NCI-H1105 treated with DMSO at 0.1 percent for 48 hours (cell line): Measurements from ENCODE around the gene TRPV5.
"Not testable (repeated sequence)": the region's sequence is repeated elsewhere in the genome, so short reads cannot be mapped to it uniquely, and the experiment has no call there.

Experiments
- DNase-seq: peaks from one replicate; lab custom pipeline; 2025; lab: John Stamatoyannopoulos, UW

The TRPV5 gene

DNA sequence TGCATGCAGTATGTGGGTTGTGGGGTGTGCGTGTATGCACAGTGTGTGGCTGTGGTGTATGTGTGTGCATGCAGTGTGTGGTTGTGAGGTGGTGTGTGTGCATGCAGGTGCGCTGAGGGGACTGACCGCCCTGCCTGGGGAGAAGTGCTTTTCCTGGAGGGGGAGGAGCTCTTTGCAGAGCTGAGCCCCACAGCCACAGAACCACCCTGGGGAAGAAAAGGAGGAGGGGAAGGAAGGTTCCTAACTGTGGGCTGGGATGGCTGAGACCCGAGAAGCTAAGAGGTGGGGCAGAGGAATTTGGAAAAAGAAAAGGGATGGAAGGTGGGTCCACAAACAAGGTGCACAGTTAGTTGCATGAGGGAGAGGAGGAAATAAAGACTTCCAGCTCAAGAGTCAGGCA is at the start of gene TRPV5:
Gene TRPV5, minus strand, starts transcription at position 123 of the 400 bp plus-strand sequence. CDS start 287 bp downstream, outside the sequence.
- DNase-seq, result no peak

DNA sequence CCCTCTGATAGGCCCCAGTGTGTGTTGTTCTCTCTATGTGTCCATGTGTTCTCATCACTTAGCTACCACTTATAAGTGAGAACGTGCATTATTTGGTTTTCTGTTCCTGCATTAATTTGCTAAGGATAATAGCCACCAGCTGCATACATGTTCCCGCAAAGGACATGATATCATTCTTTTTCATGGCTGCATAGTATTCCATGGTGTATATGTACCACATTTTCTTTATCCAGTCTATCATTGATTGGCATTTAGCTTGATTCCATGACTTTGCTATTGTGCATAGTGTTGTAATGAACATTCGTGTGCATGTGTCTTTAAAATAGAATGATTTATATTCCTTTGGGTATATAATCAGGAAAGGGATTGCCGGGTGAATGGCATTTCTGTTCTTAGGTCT is 44.9 kb upstream of the TRPV5 start:
- DNase-seq, result not testable (repeated sequence)

DNA sequence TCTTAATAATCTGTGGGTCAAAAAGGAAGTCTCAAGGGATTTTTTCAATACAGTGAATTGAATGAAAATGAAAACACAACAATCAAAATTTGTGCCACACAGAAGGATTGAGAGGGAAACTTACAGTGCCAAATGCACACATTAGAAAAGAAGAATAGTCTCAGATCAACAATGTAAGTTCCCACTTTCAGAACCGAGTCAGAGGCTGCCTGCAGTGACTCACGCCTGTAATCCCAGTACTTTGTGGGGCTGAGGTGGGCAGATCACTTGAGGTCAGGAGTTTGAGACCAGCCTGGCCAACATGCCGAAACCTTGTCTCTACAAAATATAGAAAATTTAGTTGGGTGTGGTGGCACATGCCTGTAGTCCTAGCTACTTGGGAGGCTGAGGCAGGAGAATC is 41.1 kb upstream of the TRPV5 start:
- no peak for DNase-seq

- DNase-seq, result no peak
These were observed 35.6 kb upstream of the TRPV5 start for GRCh38 chr7:142969183-142969582.

GRCh38 chr7:142968229-142968628 is 34.7 kb upstream of the TRPV5 start:
- no peak for DNase-seq

- DNase-seq, result no peak
These were observed 31.1 kb upstream of the TRPV5 start for GRCh38 chr7:142964502-142965246.

- no peak for DNase-seq
These were observed 30.4 kb upstream of the TRPV5 start for GRCh38 chr7:142963993-142964392.

DNA sequence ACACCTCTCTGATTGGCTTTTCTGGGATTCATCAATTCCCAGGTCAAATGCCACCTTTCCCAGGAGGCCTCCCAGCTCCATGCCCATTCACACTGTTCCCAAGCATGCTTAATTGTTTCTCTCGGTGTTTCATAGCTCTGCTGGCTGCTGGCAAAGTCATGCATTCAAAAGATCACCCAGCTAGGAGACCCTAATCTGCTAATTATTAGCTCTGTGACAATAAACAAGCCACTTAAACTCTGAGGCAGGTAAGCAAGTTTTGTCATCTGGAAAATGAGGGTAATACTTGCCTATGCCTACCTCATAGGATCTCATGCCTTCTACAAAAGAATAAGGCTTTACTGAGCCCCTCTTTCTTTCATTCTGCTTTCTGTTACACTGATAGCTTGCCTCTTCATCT is 29.4 kb upstream of the TRPV5 start:
- peak; percentile 22 for DNase-seq

DNA sequence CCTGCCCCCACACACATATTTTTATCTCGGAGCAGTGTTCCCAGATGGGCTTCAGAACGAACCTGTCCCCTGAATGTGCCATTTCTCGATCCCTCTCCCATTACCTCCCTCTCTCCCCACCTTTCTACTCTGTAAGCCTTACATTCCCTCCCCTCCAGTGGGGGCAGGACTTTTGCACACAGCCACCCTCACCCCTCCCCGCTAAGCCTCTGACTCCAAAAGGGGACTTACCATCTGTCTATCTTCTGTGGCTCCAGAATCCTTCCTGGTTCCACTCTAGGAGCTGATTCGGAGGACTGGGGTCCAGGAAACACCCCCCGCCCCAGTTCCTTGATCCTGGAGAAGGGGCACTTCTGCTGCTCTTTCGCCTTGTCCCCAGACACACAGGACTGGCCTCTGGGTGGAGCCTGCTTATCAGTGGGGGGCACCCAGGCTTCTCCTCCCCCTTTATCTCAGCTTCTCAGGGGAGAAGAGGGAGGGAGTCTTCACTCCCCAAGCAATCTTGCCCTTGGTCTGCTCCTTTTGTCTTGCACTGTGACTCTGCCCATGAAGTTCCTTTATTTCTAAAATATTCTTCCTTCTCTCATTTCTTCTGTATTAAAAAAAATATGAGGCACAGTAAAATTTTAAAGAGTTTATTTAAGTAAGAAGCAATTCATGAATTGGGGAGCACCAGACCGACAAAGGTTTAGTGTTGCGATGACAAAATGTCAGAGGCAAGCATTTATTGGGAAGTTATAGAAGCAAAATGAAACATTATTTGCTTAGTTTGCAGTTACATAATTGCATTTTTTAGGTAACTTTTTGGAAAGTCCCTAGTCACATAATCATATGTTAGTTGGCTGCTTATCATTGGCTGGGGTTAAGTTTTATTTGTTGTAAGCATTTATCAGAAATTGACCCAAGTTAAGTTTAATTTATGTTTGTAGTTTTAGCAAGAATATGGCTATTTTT is 28.7 kb upstream of the TRPV5 start, which contains the start of gene KEL:
Gene KEL, minus strand, starts transcription at position 391 of the 954 bp plus-strand sequence. Its CDS starts 157 bp downstream, at position 234.
- DNase-seq, result no peak

DNA sequence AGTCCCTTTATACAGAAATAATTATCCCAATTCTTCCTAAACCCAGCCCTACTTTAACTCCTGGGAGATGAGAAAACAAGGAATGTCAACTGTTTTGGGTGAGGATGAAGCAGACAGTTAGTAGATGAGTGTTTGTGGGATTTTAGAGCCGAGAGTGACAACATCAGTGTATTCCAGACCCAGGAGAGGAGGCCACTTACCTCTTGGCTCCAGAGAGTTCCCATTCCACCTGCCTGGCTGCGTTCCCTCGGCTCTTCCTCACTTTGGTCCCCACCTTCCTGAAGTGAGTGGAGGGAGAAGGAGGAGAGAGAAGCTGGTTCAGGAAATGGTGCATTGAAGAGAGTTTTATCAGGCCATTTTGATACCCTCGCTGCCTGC is 28.0 kb upstream of the TRPV5 start:
- no peak for DNase-seq

DNA sequence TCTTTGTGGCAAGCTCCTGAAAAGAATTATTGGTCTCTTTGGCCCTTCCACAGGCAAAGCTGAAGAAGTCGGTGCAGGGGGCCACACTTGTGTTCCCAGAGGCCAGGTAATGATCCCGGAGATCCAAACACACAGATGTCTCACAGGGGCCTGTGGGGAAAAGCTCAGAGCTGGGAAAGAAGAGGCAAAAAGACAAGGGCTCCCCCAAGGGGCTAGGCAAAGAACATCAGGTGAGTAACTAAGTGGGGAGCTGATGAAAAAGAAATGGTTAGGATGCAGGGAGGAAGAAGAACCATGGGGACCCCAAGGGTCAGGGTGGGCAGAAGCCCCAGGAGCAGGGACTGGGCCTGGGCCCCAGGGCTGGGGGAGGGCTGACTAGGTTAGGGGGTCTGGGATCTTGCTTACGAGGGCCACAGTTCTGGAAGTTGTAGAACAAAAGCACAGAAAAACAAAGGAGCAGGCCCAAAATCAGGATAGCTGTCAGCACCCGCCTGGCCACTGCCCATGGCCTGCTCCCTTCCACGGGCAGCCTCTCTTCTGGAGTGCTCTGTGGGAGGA is 27.5 kb upstream of the TRPV5 start:
- DNase-seq, result no peak

DNA sequence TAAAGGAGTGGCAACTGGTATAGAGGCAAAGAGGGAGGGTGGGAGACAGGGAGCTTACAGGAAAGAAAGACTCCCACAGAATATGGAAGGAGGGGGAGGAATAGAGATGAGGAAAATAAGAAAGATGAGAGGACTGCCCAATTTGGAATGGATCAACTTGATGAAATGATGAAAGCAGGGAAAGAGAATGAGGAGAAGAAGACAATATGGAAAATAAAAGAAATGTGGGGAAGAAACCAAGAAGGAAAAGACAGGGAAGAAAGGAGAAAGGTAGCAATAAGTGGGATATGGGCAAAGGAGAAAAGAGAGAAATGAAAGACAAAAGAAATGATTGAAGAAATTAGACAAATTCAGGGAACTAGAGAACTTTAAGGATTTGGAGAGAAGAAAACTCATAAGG is 25.7 kb upstream of the TRPV5 start:
- no peak for DNase-seq

DNA sequence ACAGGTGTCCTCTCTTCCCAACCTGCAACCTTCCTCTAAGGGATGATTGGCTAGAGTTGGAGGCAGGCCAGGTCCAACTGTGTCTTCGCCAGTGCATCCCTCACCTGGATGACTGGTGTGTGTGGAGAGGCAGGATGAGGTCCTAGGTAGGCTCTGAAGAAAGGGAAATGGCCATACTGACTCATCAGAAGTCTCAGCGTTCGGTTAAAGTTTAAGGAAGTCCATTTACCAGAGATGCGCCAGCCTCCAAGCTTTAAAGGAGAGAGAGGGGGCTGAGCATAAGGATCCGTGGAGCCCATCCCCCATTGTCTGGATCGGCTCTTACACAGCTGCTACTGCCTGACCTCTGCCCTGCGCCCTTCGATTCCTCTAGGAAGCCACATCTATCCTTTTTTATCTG is 24.2 kb upstream of the TRPV5 start:
- no peak for DNase-seq

DNA sequence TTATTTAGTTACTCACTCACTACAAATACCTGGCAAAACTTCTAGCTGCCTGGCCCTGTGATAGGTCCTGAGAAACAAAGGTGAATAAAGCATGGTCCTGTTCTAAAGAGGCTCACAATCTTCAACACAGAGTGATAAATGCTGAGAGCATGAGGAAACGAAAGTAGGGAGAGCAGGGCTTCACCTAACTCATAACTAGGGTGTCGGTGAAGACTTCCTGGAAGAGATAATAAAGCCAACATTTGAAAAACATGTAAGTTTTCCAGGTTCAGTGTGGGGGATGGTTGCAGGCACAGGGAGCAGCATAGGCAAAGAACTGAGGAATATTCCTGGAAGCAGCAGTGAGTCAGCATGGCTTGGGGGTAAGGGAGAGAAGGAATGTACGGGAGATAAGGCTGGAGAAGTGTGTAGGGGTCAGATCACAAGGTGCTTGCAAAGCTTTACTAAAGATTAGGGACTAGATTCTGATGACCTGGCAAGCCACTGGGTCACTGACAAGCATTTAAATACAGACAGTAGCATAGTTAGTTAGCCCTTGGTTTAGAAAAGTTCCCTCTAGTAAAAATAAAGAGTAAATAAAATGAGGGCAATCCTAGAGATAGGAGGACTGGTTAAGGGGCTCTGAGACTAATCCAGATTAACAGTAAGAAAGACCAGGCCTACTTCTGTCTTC is 23.5 kb upstream of the TRPV5 start:
- no peak for DNase-seq

GRCh38 chr7:142954680-142955268 is 21.2 kb upstream of the TRPV5 start:
- no peak for DNase-seq

DNA sequence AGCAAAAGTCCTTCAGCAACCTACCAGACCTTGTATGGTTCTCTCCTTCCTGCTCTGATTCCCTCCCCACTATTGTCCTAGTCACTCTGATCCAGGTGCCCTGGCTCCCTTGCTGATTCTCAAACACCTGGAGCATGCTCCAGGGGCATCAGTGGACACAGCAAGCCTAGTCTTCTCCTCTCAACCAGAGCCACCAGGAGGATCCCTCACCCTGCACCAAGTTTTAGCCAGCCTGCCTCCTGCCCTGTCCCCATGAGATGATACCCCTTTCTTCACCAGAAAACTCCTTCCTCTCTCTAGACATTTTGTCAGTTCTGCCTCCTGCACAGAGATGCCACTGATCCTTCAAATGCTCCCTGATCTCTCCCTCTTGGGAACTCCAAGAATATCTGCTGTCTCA is 16.7 kb upstream of the TRPV5 start:
- no peak for DNase-seq

DNA sequence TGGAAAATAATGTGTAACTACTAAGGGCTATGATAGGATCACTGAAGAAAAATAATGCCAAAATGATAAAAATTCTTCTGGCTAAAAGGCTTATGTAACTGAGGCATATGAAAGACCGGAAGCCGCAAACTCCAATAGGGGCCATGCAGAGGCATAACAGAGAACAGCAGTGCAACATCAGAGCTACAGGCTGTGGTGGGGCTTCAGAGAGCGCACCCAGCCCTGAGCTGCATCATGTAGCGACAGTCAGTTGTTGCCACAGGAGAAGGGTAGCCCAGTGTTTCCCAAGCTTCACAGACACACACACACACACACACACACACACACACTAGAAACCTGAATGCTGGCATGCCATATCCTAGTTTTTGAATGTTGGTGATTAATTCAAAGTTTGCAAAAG is 15.1 kb upstream of the TRPV5 start:
- no peak for DNase-seq

GRCh38 chr7:142945001-142945400 is 11.5 kb upstream of the TRPV5 start:
- no peak for DNase-seq

GRCh38 chr7:142943706-142944268 is 10.2 kb upstream of the TRPV5 start:
- no peak for DNase-seq

DNA sequence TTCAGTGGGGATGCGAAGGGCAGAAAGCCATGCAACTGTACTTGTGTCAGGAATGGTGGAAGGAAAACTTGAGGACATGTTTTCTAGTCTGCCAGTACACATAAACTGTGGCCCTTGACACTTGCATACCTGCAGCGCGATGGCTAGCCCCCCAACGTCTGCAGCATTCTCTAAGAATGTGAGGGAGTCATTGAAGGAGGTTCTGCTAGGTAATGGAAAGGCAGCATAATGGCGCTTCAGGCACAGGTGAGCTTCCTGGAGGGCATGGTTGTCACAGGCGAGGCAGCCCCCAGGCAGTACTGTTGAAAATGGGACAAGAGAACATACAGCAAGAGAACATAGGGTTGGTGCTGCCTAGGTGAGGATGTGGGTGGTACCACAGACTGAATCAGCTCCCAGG is 9.2 kb upstream of the TRPV5 start:
- no peak for DNase-seq

DNA sequence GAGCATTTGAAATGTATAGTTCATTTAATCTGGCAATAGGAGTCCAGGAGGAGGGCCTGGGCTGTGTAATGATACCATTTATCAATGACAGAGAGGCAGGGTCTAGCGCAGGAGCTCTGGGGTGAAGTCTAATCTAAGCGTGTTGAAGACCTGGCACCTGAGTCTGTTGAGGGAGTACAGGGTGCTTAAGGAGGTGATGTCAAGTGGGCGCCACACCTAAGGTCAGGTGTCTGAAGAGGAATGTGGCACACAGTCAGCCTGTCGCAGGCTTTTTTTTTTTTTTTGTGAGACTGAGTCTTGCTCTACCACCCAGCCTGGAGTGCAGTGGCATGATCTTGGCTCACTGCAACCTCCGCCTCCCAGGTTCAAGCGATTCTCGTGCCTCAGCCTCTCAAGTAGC is 8.0 kb upstream of the TRPV5 start:
- DNase-seq, result no peak
